Activated CD4-positive, alpha-beta T cell treated with anti-CD3 and anti-CD28 coated beads, Interleukin-10, Interleukin-2, amounts not matched to agents 100 ng/mL and 50 ng/mL, durations not matched to agents 16 hours and 8 hours (primary cell): Measurements from ENCODE around the gene OR2AG1.
"Not testable (repeated sequence)": the region's sequence is repeated elsewhere in the genome, so short reads cannot be mapped to it uniquely, and the experiment has no call there.

Source experiments
- DNase-seq: peaks from one replicate; pipeline ENCODE4 v3.0.0-alpha.2; 2020

OR2AG1 gene

GRCh38 chr11:6794639-6795038 is 11.8 kb downstream of the OR2AG1 start:
- DNase-seq, result no peak

GRCh38 chr11:6799402-6799801 is 16.6 kb downstream of the OR2AG1 start, which contains the start of gene OR6A2:
TSS of gene OR6A2 (minus strand) at chr11:6799689. CDS start at chr11:6795708, 3,981 bp downstream.
- no peak for DNase-seq

GRCh38 chr11:6801075-6801474 is 18.3 kb downstream of the OR2AG1 start:
- DNase-seq, result not testable (repeated sequence)

- peak; percentile 63 for DNase-seq
Observed at GRCh38 chr11:6812390-6813005, 29.7 kb downstream of the OR2AG1 start.

GRCh38 chr11:6813656-6814055 is 30.8 kb downstream of the OR2AG1 start:
- no peak for DNase-seq

GRCh38 chr11:6817694-6818093 is 34.9 kb downstream of the OR2AG1 start:
- no peak for DNase-seq

GRCh38 chr11:6818967-6819366 is 36.1 kb downstream of the OR2AG1 start:
- DNase-seq, result no peak

GRCh38 chr11:6824136-6824823 is 41.5 kb downstream of the OR2AG1 start:
- DNase-seq, result no peak

GRCh38 chr11:6825231-6825744 is 42.5 kb downstream of the OR2AG1 start:
- peak; percentile 20 for DNase-seq

- DNase-seq, result no peak
Observed at GRCh38 chr11:6828103-6828502, 45.3 kb downstream of the OR2AG1 start.

- no peak for DNase-seq
Observed at GRCh38 chr11:6833356-6833755, 50.5 kb downstream of the OR2AG1 start.

- DNase-seq, result no peak
Observed at GRCh38 chr11:6834021-6834420, 51.2 kb downstream of the OR2AG1 start.
